IgD-negative memory B cell (primary cell): ENCODE results near the gene SLCO2B1. TPM values are rescaled to one million over a fixed set of nuclear protein-coding genes. Genes with fewer than 3 reads are reported as not detected.
A peak's percentile ranks its signal among the peaks of the same experiment; 100 is the strongest.

ENCODE experiments used
- H3K27ac Mint-ChIP-seq, 3 donors: one replicate each; pipeline ENCODE4 v1.8.0; 2020 to 2022; ENCODE audit warnings: mild to moderate bottlenecking in 3 of 3, mixed read lengths in 3 of 3, moderate library complexity in 1 of 3
- H3K27me3 Mint-ChIP-seq: one replicate; pipeline ENCODE4 v1.8.0; 2021; ENCODE audit warnings: mixed read lengths
- H3K36me3 Mint-ChIP-seq: one replicate; pipeline ENCODE4 v1.8.0; 2020; ENCODE audit warnings: mild to moderate bottlenecking, mixed read lengths
- H3K4me1 Mint-ChIP-seq, 3 donors: one replicate each; pipeline ENCODE4 v1.8.0; 2020 to 2022; ENCODE audit warnings: mixed read lengths in 3 of 3, mild to moderate bottlenecking in 1 of 3
- H3K4me3 Mint-ChIP-seq, 4 donors: one replicate each; pipeline ENCODE4 v1.8.0; 2020 to 2022; ENCODE audit warnings: mild to moderate bottlenecking in 4 of 4, mixed read lengths in 4 of 4, moderate library complexity in 3 of 4
- H3K9me3 Mint-ChIP-seq, 3 donors: one replicate each; pipeline ENCODE4 v1.8.0; 2020 to 2021; ENCODE audit warnings: mixed read lengths in 3 of 3, mild to moderate bottlenecking in 1 of 3
- polyA plus RNA-seq: library from polyadenylated mRNA; unstranded; fragments of 300-500 nt; fragmentation: Illumina TruSeq; gene quantifications from one replicate; pipeline ENCODE4 v1.2.3, GENCODE V29; 2021

SLCO2B1 gene
- polyA plus RNA-seq, 1 donor from 2014 or later = not detected

GRCh38 chr11:75165721-75166120, 14.8 kb downstream of the SLCO2B1 start:
- H3K27ac Mint-ChIP-seq = no peak overlapping the region
- peaks cover 4% of the 10 kb centered on the region for H3K36me3 Mint-ChIP-seq
- peaks cover 4 to 5% (median 5%) of the 10 kb centered on the region in 3 donors for H3K9me3 Mint-ChIP-seq
- peaks cover 0 to 1% (median 0%) of the 10 kb centered on the region in 3 donors for H3K4me1 Mint-ChIP-seq
- H3K4me3 Mint-ChIP-seq = no peak overlapping the region
- peaks cover 12% of the 10 kb centered on the region for H3K27me3 Mint-ChIP-seq

GRCh38 chr11:75166791-75167190, 15.9 kb downstream of the SLCO2B1 start:
- Mint-ChIP-seq H3K27me3 (peaks cover 2% of the 10 kb centered on the region), H3K36me3 (peaks cover 2% of the 10 kb centered on the region), H3K4me1 (peaks cover 0 to 1% (median 0%) of the 10 kb centered on the region in 3 donors), H3K9me3 (no peaks in the 10 kb centered on the region), H3K4me3 (no peak overlapping the region), H3K27ac (no peak overlapping the region)

- H3K27ac Mint-ChIP-seq = no peak overlapping the region
- H3K36me3 Mint-ChIP-seq = peaks cover 2% of the 10 kb centered on the region
- H3K4me3 Mint-ChIP-seq = no peak overlapping the region
- peaks cover 0 to 1% (median 0%) of the 10 kb centered on the region in 3 donors for H3K4me1 Mint-ChIP-seq
- H3K27me3 Mint-ChIP-seq = no peaks in the 10 kb centered on the region
- no peaks in the 10 kb centered on the region for H3K9me3 Mint-ChIP-seq
Observed at GRCh38 chr11:75167617-75168016, 16.7 kb downstream of the SLCO2B1 start.

GRCh38 chr11:75169101-75169885, 18.4 kb downstream of the SLCO2B1 start:
- H3K4me3 Mint-ChIP-seq = no peak overlapping the region
- no peak overlapping the region for H3K27ac Mint-ChIP-seq
- H3K9me3 Mint-ChIP-seq = no peaks in the 10 kb centered on the region
- peaks cover 2% of the 10 kb centered on the region for H3K36me3 Mint-ChIP-seq
- H3K27me3 Mint-ChIP-seq = no peaks in the 10 kb centered on the region
- H3K4me1 Mint-ChIP-seq = peaks cover 0 to 2% (median 2%) of the 10 kb centered on the region in 3 donors

GRCh38 chr11:75170516-75171201, 19.8 kb downstream of the SLCO2B1 start:
- no peaks in the 10 kb centered on the region for H3K27me3 Mint-ChIP-seq
- no peak overlapping the region for H3K27ac Mint-ChIP-seq
- H3K4me1 Mint-ChIP-seq = peaks cover 0 to 11% (median 2%) of the 10 kb centered on the region in 3 donors
- no peaks in the 10 kb centered on the region for H3K9me3 Mint-ChIP-seq
- H3K36me3 Mint-ChIP-seq = no peaks in the 10 kb centered on the region
- H3K4me3 Mint-ChIP-seq = no peak overlapping the region

- no peaks in the 10 kb centered on the region for H3K36me3 Mint-ChIP-seq
Observed at GRCh38 chr11:75173336-75173735, 22.4 kb downstream of the SLCO2B1 start.

GRCh38 chr11:75174781-75175370, 24.0 kb downstream of the SLCO2B1 start:
- Mint-ChIP-seq H3K27ac (peak overlapping the region in 1 of 3 donors; percentile 41), H3K36me3 (no peaks in the 10 kb centered on the region), H3K4me3 (peak overlapping the region in 1 of 4 donors; percentile 3), H3K9me3 (no peaks in the 10 kb centered on the region), H3K27me3 (no peaks in the 10 kb centered on the region), H3K4me1 (peaks cover 0 to 11% (median 3%) of the 10 kb centered on the region in 3 donors)

More at GRCh38 chr11:75173336-75173735, 22.4 kb downstream of the SLCO2B1 start:
- no peak overlapping the region for H3K27ac Mint-ChIP-seq
- H3K4me3 Mint-ChIP-seq = no peak overlapping the region
- no peaks in the 10 kb centered on the region for H3K27me3 Mint-ChIP-seq
- H3K4me1 Mint-ChIP-seq = peaks cover 0 to 11% (median 3%) of the 10 kb centered on the region in 3 donors
- no peaks in the 10 kb centered on the region for H3K9me3 Mint-ChIP-seq

GRCh38 chr11:75182664-75183063, 31.8 kb downstream of the SLCO2B1 start:
- H3K4me3 Mint-ChIP-seq = no peak overlapping the region
- H3K4me1 Mint-ChIP-seq = no peaks in the 10 kb centered on the region
- H3K27me3 Mint-ChIP-seq = peaks cover 10% of the 10 kb centered on the region
- H3K36me3 Mint-ChIP-seq = no peaks in the 10 kb centered on the region
- H3K9me3 Mint-ChIP-seq = no peaks in the 10 kb centered on the region
- H3K27ac Mint-ChIP-seq = no peak overlapping the region

GRCh38 chr11:75184051-75184450, 33.1 kb downstream of the SLCO2B1 start:
- H3K27me3 Mint-ChIP-seq = peaks cover 10% of the 10 kb centered on the region
- no peak overlapping the region for H3K4me3 Mint-ChIP-seq
- H3K9me3 Mint-ChIP-seq = no peaks in the 10 kb centered on the region
- peak overlapping the region in 1 of 3 donors; percentile 8 for H3K27ac Mint-ChIP-seq
- no peaks in the 10 kb centered on the region for H3K4me1 Mint-ChIP-seq
- H3K36me3 Mint-ChIP-seq = no peaks in the 10 kb centered on the region

GRCh38 chr11:75184757-75185425, 34.0 kb downstream of the SLCO2B1 start:
- Mint-ChIP-seq H3K27me3 (peaks cover 10% of the 10 kb centered on the region), H3K9me3 (no peaks in the 10 kb centered on the region), H3K4me3 (peak overlapping the region in 1 of 4 donors; percentile 5), H3K27ac (no peak overlapping the region), H3K4me1 (no peaks in the 10 kb centered on the region), H3K36me3 (no peaks in the 10 kb centered on the region)

- Mint-ChIP-seq H3K36me3 (no peaks in the 10 kb centered on the region), H3K9me3 (no peaks in the 10 kb centered on the region), H3K4me1 (no peaks in the 10 kb centered on the region)
Observed at GRCh38 chr11:75185866-75186265, 35.0 kb downstream of the SLCO2B1 start.

GRCh38 chr11:75186999-75187398, 36.1 kb downstream of the SLCO2B1 start:
- H3K4me1 Mint-ChIP-seq = no peaks in the 10 kb centered on the region
- H3K9me3 Mint-ChIP-seq = no peaks in the 10 kb centered on the region
- H3K4me3 Mint-ChIP-seq = no peak overlapping the region
- no peaks in the 10 kb centered on the region for H3K36me3 Mint-ChIP-seq
- no peak overlapping the region for H3K27ac Mint-ChIP-seq
- peaks cover 9% of the 10 kb centered on the region for H3K27me3 Mint-ChIP-seq

More at GRCh38 chr11:75185866-75186265, 35.0 kb downstream of the SLCO2B1 start:
- H3K27ac Mint-ChIP-seq = no peak overlapping the region
- peaks cover 10% of the 10 kb centered on the region for H3K27me3 Mint-ChIP-seq
- no peak overlapping the region for H3K4me3 Mint-ChIP-seq

GRCh38 chr11:75188671-75189070, 37.8 kb downstream of the SLCO2B1 start:
- Mint-ChIP-seq H3K9me3 (no peaks in the 10 kb centered on the region), H3K27me3 (peaks cover 3% of the 10 kb centered on the region), H3K27ac (no peak overlapping the region), H3K4me1 (no peaks in the 10 kb centered on the region), H3K36me3 (no peaks in the 10 kb centered on the region), H3K4me3 (no peak overlapping the region)

GRCh38 chr11:75189108-75189507, 38.2 kb downstream of the SLCO2B1 start:
- Mint-ChIP-seq H3K27ac (no peak overlapping the region), H3K4me3 (no peak overlapping the region), H3K4me1 (no peaks in the 10 kb centered on the region), H3K36me3 (no peaks in the 10 kb centered on the region), H3K9me3 (no peaks in the 10 kb centered on the region), H3K27me3 (peaks cover 3% of the 10 kb centered on the region)

- no peak overlapping the region for H3K4me3 Mint-ChIP-seq
Observed at GRCh38 chr11:75189911-75190310, 39.0 kb downstream of the SLCO2B1 start.

More at GRCh38 chr11:75189911-75190310, 39.0 kb downstream of the SLCO2B1 start:
- Mint-ChIP-seq H3K4me1 (no peaks in the 10 kb centered on the region), H3K27ac (no peak overlapping the region), H3K36me3 (no peaks in the 10 kb centered on the region), H3K27me3 (peaks cover 4% of the 10 kb centered on the region), H3K9me3 (no peaks in the 10 kb centered on the region)
